Measurements from ENCODE around the gene JUN. TPM values are rescaled to one million over a fixed set of nuclear protein-coding genes. Genes with fewer than 3 reads are reported as not detected.

The JUN gene
- total RNA-seq, 1 experiment from 2014 or later, result 14.2 TPM

DNA sequence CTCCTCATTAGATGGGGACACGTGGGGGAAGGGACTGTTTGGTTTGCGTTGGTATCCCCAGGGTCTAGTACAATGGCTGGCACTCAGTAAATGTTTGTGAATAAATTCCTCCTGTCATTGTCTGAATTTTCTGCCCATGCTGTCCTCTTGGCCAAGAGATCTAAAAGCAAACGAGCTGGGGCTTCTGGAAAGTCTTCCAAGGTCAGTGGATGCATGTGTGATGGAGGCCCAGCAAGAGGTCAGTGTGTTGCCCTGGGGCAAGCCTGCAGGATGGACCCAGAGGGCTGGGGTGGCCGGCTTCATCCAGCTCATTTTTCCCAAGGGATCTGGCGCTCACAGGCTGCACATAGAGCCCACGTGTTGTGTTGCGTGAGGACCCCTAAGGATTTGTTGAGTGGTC lies 30.0 kb upstream of the JUN start:
- H3K9me3 Mint-ChIP-seq, result no peaks in the 10 kb centered on the region; a peak in 1 of 5 replicates

More for the DNA sequence above, 30.0 kb upstream of the JUN start:
- Histone ChIP-seq H3K9ac (ENCODE audit: extremely low read depth, insufficient read length, low read length) (no peak overlapping the region), H3K4me1 (ENCODE audit: insufficient read depth, low read length) (no peaks in the 10 kb centered on the region; the same call in 1 of the 2 replicates), H3T11ph (ENCODE audit: low read length) (no peak overlapping the region), H2BK120ac (ENCODE audit: low read depth, low read length, poor library complexity, severe bottlenecking) (no peak overlapping the region), H3K23ac (ENCODE audit: insufficient read length, low read depth, low read length) (no peak overlapping the region), H4K5ac (ENCODE audit: insufficient read length, low read depth, low read length) (no peak overlapping the region), H2AK5ac (ENCODE audit: insufficient read length, low read length) (no peak overlapping the region), H3K23me2 (ENCODE audit: insufficient read length, low read depth, low read length, poor library complexity, severe bottlenecking) (peaks cover 16% of the 10 kb centered on the region), H3K56ac (ENCODE audit: insufficient read length, low read depth, low read length) (no peak overlapping the region), H4K20me1 (ENCODE audit: control insufficient read depth, insufficient read depth, insufficient read length) (no peaks in the 10 kb centered on the region), H3K4me2 (ENCODE audit: insufficient read depth, insufficient read length, low read length) (peak overlapping the region; percentile 73), H3K18ac (ENCODE audit: insufficient read length, low read depth, low read length) (no peak overlapping the region), H2BK15ac (ENCODE audit: low read depth, low read length) (no peak overlapping the region), H2BK20ac (ENCODE audit: low read depth, low read length, poor library complexity, severe bottlenecking) (no peak overlapping the region), H3K4ac (ENCODE audit: low read depth, low read length) (no peak overlapping the region), H3K27ac (ENCODE audit: insufficient read length, low read depth, low read length) (no peak overlapping the region), H3K9me3 (ENCODE audit: control insufficient read depth, low read depth, low read length) (no peaks in the 10 kb centered on the region), H2AFZ (ENCODE audit: low read length) (no peak overlapping the region), H2BK12ac (ENCODE audit: insufficient read length, low read depth, low read length) (no peak overlapping the region), H4K91ac (ENCODE audit: insufficient read length, low read depth, low read length) (no peak overlapping the region), H3K27me3 (ENCODE audit: insufficient read depth, low read length) (no peaks in the 10 kb centered on the region; the same call in 1 of the 2 replicates), H3K79me2 (ENCODE audit: insufficient read depth, low read length) (no peaks in the 10 kb centered on the region), H2BK5ac (ENCODE audit: insufficient read length, low read length) (no peak overlapping the region), H3K14ac (ENCODE audit: insufficient read depth, low read length) (no peak overlapping the region), H4K8ac (replicated peaks; ENCODE audit: insufficient read length, low read depth, low read length) (no peak overlapping the region), H3K79me1 (ENCODE audit: insufficient read depth, low read depth, low read length, poor library complexity, severe bottlenecking) (no peaks in the 10 kb centered on the region)
- Mint-ChIP-seq H3K4me1 (peaks cover 28 to 31% of the 10 kb centered on the region in 2 experiments), H3K4me3 (no peak overlapping the region; a peak in 1 of 5 replicates), H3K27ac (no peak overlapping the region), H3K27me3 (ENCODE audit: low read depth) (peaks cover 24% of the 10 kb centered on the region), H3K36me3 (ENCODE audit: insufficient read depth in 1 of 3, low read depth in 3 of 3) (no peaks in the 10 kb centered on the region; a peak in 1 of 7 replicates)
- WGBS (ENCODE audit: extremely low coverage, insufficient read length, low lambda C conversion rate), result no CpG with 5 or more reads among the region's 7 CpGs
- TF ChIP-seq CTCF (conservative IDR thresholded peaks at IDR 0.05), result no peak
- no peak for DNase-seq

Data from H9 (cell line).